ENCODE data around the gene MED10. TPM values are rescaled to one million over a fixed set of nuclear protein-coding genes. Genes with fewer than 3 reads are reported as not detected.

The MED10 gene
- total RNA-seq, 6 donors from 2014 or later, result 17.8 to 36.1 (median 29.1) TPM

- no peak for TF ChIP-seq POLR2AphosphoS5 (IDR thresholded peaks at IDR 0.05)
- no peak for TF ChIP-seq EP300 (IDR thresholded peaks at IDR 0.05)
- TF ChIP-seq, protein P1, sequence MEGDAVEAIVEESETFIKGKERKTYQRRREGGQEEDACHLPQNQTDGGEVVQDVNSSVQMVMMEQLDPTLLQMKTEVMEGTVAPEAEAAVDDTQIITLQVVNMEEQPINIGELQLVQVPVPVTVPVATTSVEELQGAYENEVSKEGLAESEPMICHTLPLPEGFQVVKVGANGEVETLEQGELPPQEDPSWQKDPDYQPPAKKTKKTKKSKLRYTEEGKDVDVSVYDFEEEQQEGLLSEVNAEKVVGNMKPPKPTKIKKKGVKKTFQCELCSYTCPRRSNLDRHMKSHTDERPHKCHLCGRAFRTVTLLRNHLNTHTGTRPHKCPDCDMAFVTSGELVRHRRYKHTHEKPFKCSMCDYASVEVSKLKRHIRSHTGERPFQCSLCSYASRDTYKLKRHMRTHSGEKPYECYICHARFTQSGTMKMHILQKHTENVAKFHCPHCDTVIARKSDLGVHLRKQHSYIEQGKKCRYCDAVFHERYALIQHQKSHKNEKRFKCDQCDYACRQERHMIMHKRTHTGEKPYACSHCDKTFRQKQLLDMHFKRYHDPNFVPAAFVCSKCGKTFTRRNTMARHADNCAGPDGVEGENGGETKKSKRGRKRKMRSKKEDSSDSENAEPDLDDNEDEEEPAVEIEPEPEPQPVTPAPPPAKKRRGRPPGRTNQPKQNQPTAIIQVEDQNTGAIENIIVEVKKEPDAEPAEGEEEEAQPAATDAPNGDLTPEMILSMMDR (IDR thresholded peaks at IDR 0.05), result no peak
- TF ChIP-seq POLR2A (IDR thresholded peaks at IDR 0.05), result no peak
Measured at GRCh38 chr5:6372251-6373080, 5.9 kb downstream of the MED10 start.

GRCh38 chr5:6371079-6371810 is 7.1 kb downstream of the MED10 start:
- ATAC-seq (ENCODE audit: low FRiP score in 2 of 2), result no peak
- 92 to 94% methylated on average over 17 to 19 of the region's 19 CpGs for WGBS, 2 donors

More at GRCh38 chr5:6372251-6373080, 5.9 kb downstream of the MED10 start:
- 78 to 83% methylated on average over 21 to 23 of the region's 23 CpGs for WGBS, 2 donors
- H3K9me3 ChIP-seq, result no peaks in the 10 kb centered on the region
- no peaks in the 10 kb centered on the region for H3K27me3 ChIP-seq
- peaks cover 7 to 12% (median 9%) of the 10 kb centered on the region in 4 donors for H3K4me1 ChIP-seq
- no peak overlapping the region for H3K4me3 ChIP-seq
- peak overlapping the region in 1 of 4 donors; percentile 19 for H3K27ac ChIP-seq
- H3K36me3 ChIP-seq, result peaks cover 36 to 91% (median 72%) of the 10 kb centered on the region in 4 donors
- peak in 1 of 2 donors; percentile 60 for DNase-seq
- ATAC-seq (ENCODE audit: low FRiP score in 2 of 2), result no peak

DNA sequence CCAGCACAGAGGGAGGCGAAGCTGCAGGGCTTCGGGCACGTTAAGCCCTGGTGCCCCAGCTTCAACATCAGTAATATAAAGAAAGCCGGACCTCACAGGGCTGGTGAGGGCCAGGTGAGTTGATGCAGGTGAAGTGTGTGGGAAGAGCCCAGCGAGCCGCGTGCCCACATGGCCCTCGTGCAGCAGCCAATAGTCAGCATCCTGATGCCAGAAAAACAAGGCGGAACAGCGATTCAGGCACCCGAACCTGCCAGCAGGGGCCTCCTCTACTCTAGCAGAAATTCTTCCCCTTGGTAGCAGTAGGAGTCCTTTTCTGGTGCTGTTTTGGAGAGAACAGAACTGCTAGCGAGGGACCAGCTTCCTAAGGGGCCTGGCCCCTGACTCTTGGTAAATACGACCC is 7.8 kb downstream of the MED10 start:
- ATAC-seq (ENCODE audit: low FRiP score in 2 of 2) (no peak), DNase-seq (no peak)
- H3K36me3 ChIP-seq, result peaks cover 36 to 90% (median 63%) of the 10 kb centered on the region in 4 donors
- H3K4me3 ChIP-seq, result no peak overlapping the region
- no peaks in the 10 kb centered on the region for H3K27me3 ChIP-seq
- H3K27ac ChIP-seq, result no peak overlapping the region
- 93 to 94% methylated on average over 10 to 12 of the region's 13 CpGs for WGBS, 2 donors
- TF ChIP-seq EP300 (IDR thresholded peaks at IDR 0.05) (no peak), POLR2A (IDR thresholded peaks at IDR 0.05) (no peak), POLR2AphosphoS5 (IDR thresholded peaks at IDR 0.05) (no peak)
- TF ChIP-seq, protein P1 (IDR thresholded peaks at IDR 0.05), result no peak
- H3K9me3 ChIP-seq, result no peaks in the 10 kb centered on the region
- no peaks in the 10 kb centered on the region for H3K4me1 ChIP-seq

More at GRCh38 chr5:6371079-6371810, 7.1 kb downstream of the MED10 start:
- peaks cover 0 to under 1% (median 0%) of the 10 kb centered on the region in 4 donors for H3K4me1 ChIP-seq
- no peak overlapping the region for H3K27ac ChIP-seq
- DNase-seq, result no peak
- peaks cover 36 to 93% (median 69%) of the 10 kb centered on the region in 4 donors for H3K36me3 ChIP-seq
- H3K9me3 ChIP-seq, result no peaks in the 10 kb centered on the region
- H3K4me3 ChIP-seq, result no peak overlapping the region
- H3K27me3 ChIP-seq, result no peaks in the 10 kb centered on the region
- TF ChIP-seq POLR2A (IDR thresholded peaks at IDR 0.05) (no peak), POLR2AphosphoS5 (IDR thresholded peaks at IDR 0.05) (no peak), EP300 (IDR thresholded peaks at IDR 0.05) (no peak)
- TF ChIP-seq, protein P1 (IDR thresholded peaks at IDR 0.05), result no peak

- peak in 1 of 2 donors; percentile 10 for ATAC-seq (ENCODE audit: low FRiP score in 2 of 2)
- peaks cover 3 to 58% (median 29%) of the 10 kb centered on the region in 4 donors for H3K36me3 ChIP-seq
- H3K4me3 ChIP-seq, result no peak overlapping the region
- H3K27me3 ChIP-seq, result no peaks in the 10 kb centered on the region
- TF ChIP-seq, protein P1 (IDR thresholded peaks at IDR 0.05), result no peak
- no peak for TF ChIP-seq EP300 (IDR thresholded peaks at IDR 0.05)
- no peak for TF ChIP-seq POLR2AphosphoS5 (IDR thresholded peaks at IDR 0.05)
- no peak for TF ChIP-seq POLR2A (IDR thresholded peaks at IDR 0.05)
- H3K4me1 ChIP-seq, result no peaks in the 10 kb centered on the region
- no peaks in the 10 kb centered on the region for H3K9me3 ChIP-seq
- H3K27ac ChIP-seq, result no peak overlapping the region
- WGBS, 2 donors, result 66 to 82% methylated on average over 11 to 16 of the region's 16 CpGs
- DNase-seq, result no peak
Measured at GRCh38 chr5:6365977-6366590, 12.3 kb downstream of the MED10 start.
